GM12864 (cell line): Measurements from ENCODE around the gene HMGCLL1.
A peak's percentile ranks its signal among the peaks of the same experiment; 100 is the strongest.

ENCODE experiments used
- DNase-seq: peaks from one replicate; pipeline ENCODE4 v3.0.0-alpha.2; 2011; ENCODE audit warnings: low read depth
- H3K4me3 ChIP-seq: 2 replicates; pipeline ENCODE4 v1.5.1; 2011; ENCODE audit warnings: mild to moderate bottlenecking, low read depth, low read length, control low read depth
- CTCF ChIP-seq: IDR thresholded peaks from 2 replicates; pipeline ENCODE4 v1.5.1; 2011; ENCODE audit warnings: low read depth, mild to moderate bottlenecking, moderate library complexity, low read length, control low read depth, inconsistent platforms; ENCODE audit errors: missing control alignments

Gene HMGCLL1

GRCh38 chr6:55578537-55579363, at the start of gene HMGCLL1:
Gene HMGCLL1, minus strand, starts transcription at chr6:55579192. Its CDS starts 137 bp downstream, at chr6:55579055.
- TF ChIP-seq CTCF = no peak
- no peak within 1 kb of the TSS for H3K4me3 ChIP-seq
- no peak for DNase-seq

- TF ChIP-seq CTCF = no peak
- DNase-seq = no peak
- H3K4me3 ChIP-seq = no peak overlapping the region
Measured at GRCh38 chr6:55621993-55622392, 43.0 kb upstream of the HMGCLL1 start.

- no peak for TF ChIP-seq CTCF
- no peak for DNase-seq
- H3K4me3 ChIP-seq = no peak overlapping the region
Measured at GRCh38 chr6:55621244-55621643, 42.3 kb upstream of the HMGCLL1 start.

GRCh38 chr6:55617272-55617671, 38.3 kb upstream of the HMGCLL1 start:
- H3K4me3 ChIP-seq = no peak overlapping the region
- peak; percentile 64 for TF ChIP-seq CTCF
- no peak for DNase-seq

- DNase-seq = no peak
- H3K4me3 ChIP-seq = no peak overlapping the region
- no peak for TF ChIP-seq CTCF
Measured at GRCh38 chr6:55604021-55604420, 25.0 kb upstream of the HMGCLL1 start.

- no peak overlapping the region for H3K4me3 ChIP-seq
- TF ChIP-seq CTCF = no peak
- no peak for DNase-seq
Measured at GRCh38 chr6:55601120-55601519, 22.1 kb upstream of the HMGCLL1 start.

- no peak for TF ChIP-seq CTCF
- H3K4me3 ChIP-seq = no peak overlapping the region
- DNase-seq = no peak
Measured at GRCh38 chr6:55594442-55594841, 15.4 kb upstream of the HMGCLL1 start.
